ENCODE measurements around the gene CAPRIN1. TPM values are rescaled to one million over a fixed set of nuclear protein-coding genes. Genes with fewer than 3 reads are reported as not detected.
"Not testable (repeated sequence)": the region's sequence is repeated elsewhere in the genome, so short reads cannot be mapped to it uniquely, and the experiment has no call there.

CAPRIN1 gene
- total RNA-seq, 1 donor = 240 TPM

- DNase-seq (ENCODE audit: low read depth) = no peak
- TF ChIP-seq CTCF (IDR thresholded peaks at IDR 0.05; ENCODE audit: insufficient read depth, low read depth, low read length) = no peak
- H3K4me3 ChIP-seq (ENCODE audit: low read depth, low read length) = no peak overlapping the region
These were observed 2.5 kb upstream of the CAPRIN1 start for GRCh38 chr11:34049028-34049427.

- peak; percentile 49 for DNase-seq (ENCODE audit: low read depth)
- H3K4me3 ChIP-seq (ENCODE audit: low read depth, low read length) = peak overlapping the region; percentile 82
- TF ChIP-seq CTCF (IDR thresholded peaks at IDR 0.05; ENCODE audit: insufficient read depth, low read depth, low read length) = no peak
These were observed 766 bp upstream of the CAPRIN1 start for GRCh38 chr11:34050581-34051348.

GRCh38 chr11:34052036-34052607 is 591 bp downstream of the CAPRIN1 start:
- peak; percentile 89 for DNase-seq (ENCODE audit: low read depth)
- H3K4me3 ChIP-seq (ENCODE audit: low read depth, low read length) = peak overlapping the region; percentile 90
- TF ChIP-seq CTCF (IDR thresholded peaks at IDR 0.05; ENCODE audit: insufficient read depth, low read depth, low read length) = no peak

- DNase-seq (ENCODE audit: low read depth) = peak; percentile 25
- peak overlapping the region; percentile 90 for H3K4me3 ChIP-seq (ENCODE audit: low read depth, low read length)
- TF ChIP-seq CTCF (IDR thresholded peaks at IDR 0.05; ENCODE audit: insufficient read depth, low read depth, low read length) = no peak
These were observed 1.2 kb downstream of the CAPRIN1 start for GRCh38 chr11:34052608-34053160.

GRCh38 chr11:34053161-34053686 is 1.7 kb downstream of the CAPRIN1 start:
- H3K4me3 ChIP-seq (ENCODE audit: low read depth, low read length) = peak overlapping the region; percentile 90
- DNase-seq (ENCODE audit: low read depth) = peak; percentile 82
- no peak for TF ChIP-seq CTCF (IDR thresholded peaks at IDR 0.05; ENCODE audit: insufficient read depth, low read depth, low read length)

GRCh38 chr11:34054351-34054750 is 2.8 kb downstream of the CAPRIN1 start:
- peak overlapping the region; percentile 90 for H3K4me3 ChIP-seq (ENCODE audit: low read depth, low read length)
- not testable (repeated sequence) for DNase-seq (ENCODE audit: low read depth)
